NCI-H1694 treated with DMSO at 0.1 percent for 48 hours (cell line): Measurements from ENCODE around the gene LCTL.
"Not testable (repeated sequence)": the region's sequence is repeated elsewhere in the genome, so short reads cannot be mapped to it uniquely, and the experiment has no call there.

Experiments
- DNase-seq: peaks from one replicate; lab custom pipeline; 2025; lab: John Stamatoyannopoulos, UW

LCTL gene

DNA sequence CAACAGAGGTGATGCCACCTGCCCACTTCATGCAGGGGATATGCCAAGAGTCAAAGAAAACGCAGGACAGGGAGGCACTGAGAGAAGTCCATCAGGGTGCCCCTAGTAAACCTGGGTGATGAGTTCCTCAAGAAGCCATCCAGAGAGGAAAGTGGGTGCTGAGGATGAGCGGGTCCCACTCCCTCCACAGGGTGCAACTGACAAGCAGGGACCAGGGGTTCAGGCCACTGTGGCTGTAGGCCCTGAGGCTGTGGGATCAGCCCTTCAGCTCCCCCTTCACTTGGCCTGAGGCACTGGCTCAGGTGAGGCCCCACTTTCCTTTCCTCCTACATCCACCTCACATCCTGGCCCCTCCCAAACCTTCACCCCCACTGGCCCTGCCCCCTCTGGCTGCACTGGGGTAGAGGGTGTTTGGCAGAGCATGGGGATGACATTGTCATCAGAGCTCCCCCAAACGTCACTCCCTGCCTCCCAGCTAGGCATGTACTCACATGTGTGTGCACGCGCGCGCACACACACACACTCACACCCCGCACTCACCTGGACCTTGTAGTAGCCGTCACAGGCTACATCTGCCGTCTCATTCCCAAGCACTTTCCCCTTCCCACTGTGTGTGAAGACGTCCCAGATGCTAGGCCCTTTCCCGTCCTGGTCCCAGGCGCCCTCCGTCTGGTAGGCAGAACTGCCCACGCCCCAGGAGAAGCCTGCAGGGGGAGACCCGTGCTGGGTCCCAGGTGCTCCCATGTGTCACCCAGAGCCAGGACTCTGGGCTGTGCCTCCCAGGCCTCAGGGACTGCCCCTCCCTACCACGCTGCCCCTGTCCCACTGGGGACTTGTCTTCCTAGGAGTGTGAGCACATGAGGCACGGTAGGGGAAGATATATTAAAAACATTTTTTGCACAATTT, 1.4 kb downstream of the LCTL start:
- no peak for DNase-seq

DNA sequence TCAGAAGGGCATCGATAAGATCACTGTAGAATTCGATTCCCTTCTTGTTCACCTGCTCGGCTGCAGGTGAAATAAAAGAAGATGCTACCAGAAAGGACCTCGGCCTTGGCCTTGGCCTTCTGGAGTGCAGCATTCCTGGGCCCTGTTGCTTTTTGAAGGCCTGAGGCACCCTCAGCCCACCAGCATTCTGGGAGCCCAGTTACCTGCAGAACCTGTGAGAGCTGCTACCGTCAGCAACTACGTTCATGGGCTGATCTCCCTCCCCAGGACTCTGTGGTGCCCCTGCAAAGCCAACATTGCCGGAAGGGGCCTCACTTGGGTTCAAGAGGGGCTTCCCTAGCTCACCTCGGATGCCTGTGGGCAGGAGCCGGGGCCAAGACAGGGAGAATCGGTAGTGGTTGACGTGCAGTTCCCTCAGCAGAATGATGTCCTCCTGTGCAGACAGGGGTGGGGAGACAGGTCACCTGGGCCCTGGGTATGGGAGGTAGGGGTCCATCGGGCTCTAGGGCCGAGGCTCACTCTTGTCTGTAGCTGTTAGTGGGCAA, 2.2 kb downstream of the LCTL start:
- DNase-seq: no peak

DNA sequence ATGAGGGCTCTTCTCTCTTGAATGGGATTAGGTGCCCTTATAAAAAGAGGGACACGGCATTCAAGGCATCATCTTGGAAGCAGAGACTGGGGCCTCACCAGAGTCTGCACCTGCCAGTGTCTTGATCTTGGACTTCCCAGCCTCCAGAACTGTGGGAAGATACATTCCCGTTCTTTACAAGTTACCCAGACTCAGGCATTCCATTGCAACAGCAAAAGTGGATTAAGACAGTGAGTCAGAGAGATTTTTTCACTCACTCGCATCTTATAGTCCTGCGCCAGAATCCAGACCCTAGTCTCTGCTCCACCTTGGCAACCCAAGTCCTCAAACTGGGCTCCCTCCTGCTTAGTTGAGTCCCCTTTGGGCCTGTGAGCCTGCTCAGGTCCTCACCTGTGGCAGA, 2.7 kb downstream of the LCTL start:
- no peak for DNase-seq

DNA sequence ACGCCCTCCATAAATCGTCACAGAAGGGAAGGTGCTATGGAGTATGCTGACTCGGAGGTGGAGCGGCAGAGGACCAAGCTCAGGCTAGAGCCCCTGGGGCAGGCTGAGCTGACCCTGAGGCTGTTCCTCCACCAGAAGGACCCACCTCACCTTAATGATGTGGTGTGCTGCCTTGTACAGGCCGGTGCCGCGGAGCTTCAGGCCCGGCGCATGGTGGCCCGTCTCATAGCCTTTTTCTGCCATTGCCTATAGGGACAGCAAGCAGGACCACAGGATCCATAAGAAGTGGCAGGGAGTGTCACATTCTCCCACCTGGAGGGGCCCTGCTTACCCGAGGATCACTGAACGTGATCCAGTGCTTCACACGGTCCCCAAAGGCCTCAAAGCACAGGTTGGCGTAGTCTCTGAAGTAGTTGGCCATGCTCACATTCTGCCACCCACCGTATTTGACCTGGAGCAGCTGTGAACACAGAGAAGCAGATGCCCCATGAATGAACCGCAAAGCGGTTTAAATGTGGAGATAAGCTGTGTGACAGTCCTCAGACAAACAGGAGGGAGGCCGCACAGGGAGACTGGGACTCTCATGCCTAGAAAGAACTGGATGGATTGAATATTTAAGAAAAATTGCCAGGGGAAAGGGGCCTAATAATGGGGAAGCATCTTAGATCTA, 4.8 kb downstream of the LCTL start:
- no peak for DNase-seq

DNA sequence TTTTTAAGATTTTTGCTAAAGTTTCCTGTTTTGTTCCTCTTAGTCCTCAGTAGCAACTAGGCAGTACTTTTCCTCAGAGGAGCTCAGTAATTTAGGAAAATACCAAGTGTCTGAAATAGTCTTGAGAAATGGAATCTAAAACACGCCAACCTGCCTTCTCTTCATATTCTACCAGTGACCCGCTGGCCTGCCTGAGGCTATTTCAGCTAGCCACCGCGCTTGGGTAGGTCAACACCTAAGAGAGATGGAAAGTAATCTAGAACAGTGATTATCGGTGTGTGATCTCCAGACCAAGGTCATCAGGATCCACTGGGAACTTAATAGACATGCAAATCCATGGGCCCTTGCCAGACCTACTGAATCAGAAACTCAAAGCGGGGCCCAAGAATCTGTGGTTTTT, 7.5 kb downstream of the LCTL start:
- DNase-seq: no peak

DNA sequence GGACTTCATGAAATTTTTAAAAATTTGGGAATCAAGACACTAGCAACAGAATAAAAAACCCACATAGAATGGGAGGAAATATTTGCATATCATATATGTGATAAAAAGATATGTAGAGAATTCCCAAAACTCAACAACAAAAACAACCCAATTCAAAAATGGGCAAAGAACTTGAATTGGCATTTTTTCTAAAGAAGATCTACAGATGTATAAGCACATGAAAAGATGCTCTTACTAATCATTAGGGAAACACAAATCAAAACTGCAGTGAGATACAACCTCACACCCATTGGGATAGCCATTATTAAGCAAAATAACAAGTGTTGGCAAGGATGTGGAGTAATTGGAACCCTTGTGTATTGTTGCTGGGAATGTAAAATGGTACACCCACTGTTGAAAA, 10.1 kb downstream of the LCTL start:
- no peak for DNase-seq

DNA sequence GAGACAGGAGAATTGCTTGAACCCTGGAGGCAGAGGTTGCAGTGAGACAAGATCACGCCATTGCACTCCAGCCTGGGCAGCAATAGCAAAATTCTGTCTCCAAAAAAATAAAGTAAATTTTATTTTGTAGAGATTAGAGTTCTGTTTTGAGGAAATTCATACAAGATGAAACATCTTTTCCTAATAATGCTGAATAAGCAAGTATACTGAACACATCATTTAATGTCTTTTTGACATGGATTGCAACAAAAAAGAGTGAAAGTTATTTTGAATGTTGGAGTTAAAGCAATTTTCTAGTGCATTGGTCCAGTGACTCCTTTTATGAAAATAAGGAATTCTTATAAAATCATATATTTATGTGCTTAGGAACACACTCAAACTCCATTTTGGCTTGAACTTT, 20.5 kb downstream of the LCTL start:
- no peak for DNase-seq

DNA sequence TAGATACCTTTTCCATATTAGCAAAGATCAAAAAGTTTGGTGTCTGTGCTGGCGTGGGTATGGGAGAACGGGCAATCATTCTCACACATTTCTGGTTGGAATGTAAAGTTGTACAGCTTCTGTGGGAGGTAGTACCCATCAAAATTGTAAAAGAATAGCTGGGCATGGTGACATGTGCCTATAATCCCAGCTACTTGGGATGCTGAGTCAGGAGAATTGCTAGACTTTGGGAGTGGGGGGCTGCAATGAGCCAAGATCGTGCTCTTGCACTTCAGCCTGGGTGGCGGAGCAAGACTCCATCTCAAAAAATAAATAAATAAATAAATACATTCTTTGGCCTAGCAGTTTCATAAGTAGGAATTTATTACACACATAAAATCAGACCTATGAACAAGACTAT, 22.9 kb downstream of the LCTL start:
- no peak for DNase-seq

DNA sequence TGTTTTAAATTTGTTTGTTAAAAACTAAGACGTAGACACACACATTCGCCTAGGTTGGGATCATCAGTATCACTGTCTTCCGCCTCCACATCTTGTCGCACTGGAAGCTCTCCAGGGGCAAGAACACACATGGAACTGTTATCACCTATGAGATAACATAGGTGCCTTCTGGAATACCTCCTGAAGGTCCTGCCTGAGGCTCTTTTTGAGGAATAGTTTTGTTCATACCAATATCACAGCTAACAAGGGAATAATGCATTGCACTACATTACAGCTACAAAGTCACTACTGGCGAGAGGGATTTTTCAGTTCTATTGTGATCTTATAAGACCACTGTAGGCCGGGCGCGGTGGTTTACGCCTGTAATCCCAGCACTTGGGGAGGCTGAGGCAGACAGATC, 30.7 kb downstream of the LCTL start:
- no peak for DNase-seq

DNA sequence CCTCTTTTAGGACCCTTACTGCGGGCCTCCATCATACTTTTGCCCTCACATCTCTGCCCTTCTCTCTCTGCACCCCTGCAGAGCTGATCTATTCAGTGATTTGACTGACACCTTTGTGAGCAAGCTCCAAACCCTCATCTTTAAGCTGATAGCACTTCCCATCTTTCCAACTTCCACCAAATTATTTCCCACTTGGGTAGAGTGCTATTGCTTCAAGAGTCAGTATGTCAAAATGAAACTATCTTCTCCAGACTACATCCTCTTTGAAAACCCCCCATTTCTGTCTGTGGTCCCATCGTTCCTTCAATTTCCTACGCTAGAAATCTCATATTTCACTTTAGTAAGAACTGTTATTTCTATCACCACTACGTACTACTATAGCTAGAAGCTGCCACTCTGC, 41.0 kb downstream of the LCTL start:
- DNase-seq: no peak

DNA sequence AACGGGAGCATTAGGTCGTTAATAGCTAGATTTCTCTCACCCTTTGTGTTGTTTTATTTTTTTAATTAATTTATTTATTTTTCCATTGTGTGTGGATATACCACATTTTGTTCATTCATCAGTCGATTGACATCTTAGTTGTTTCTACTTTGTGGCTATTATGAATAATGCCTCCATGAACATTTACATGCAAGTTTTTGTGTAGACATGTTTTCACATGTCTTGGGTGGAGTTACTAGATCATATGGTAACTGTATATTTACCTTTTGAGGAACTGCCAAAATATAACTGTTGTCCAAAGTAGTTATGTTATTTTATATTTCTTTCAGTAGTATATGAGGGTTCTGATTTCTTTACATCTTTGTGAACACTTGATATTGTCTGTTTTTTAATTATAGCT, 41.9 kb downstream of the LCTL start:
- DNase-seq: no peak

DNA sequence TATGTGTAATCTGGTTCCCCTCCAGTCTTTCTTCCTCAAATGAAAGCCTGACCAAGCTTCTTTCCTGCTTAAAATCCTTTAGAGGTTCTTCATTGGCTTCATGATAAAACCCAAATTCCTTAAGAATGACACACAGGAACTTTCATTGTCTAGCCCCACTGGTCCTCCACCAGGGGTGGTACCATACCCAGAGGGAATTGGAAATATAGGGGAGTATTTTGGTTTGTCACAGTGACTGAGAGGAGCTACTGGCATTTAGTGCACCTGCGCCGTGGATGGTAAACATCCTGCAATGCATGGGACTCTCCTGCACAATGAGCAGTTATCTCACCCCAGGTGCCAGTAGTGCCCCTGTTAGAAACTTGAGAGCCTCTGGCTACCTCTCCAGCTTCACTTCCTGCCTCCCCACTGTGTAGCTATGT, 49.9 kb downstream of the LCTL start:
- no peak for DNase-seq

DNA sequence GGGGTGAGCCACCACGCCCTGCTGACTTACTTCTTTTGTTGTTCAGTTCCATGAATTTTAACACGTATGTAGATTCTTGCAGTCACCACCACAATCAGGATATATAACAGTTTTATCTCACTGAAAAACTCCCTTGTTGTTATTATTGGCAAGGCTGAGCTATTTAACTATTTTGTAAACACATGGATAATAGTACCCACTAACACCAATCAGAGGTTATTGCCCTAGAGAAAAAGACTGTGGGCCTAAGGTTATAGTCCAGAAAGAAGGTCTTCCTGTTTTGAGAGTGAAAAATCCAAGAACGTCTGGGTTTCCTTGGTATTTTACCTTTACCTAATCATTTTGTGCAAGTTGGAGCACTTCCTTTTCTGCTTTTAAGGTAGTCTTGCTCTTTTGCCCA, 51.2 kb downstream of the LCTL start:
- DNase-seq: no peak

DNA sequence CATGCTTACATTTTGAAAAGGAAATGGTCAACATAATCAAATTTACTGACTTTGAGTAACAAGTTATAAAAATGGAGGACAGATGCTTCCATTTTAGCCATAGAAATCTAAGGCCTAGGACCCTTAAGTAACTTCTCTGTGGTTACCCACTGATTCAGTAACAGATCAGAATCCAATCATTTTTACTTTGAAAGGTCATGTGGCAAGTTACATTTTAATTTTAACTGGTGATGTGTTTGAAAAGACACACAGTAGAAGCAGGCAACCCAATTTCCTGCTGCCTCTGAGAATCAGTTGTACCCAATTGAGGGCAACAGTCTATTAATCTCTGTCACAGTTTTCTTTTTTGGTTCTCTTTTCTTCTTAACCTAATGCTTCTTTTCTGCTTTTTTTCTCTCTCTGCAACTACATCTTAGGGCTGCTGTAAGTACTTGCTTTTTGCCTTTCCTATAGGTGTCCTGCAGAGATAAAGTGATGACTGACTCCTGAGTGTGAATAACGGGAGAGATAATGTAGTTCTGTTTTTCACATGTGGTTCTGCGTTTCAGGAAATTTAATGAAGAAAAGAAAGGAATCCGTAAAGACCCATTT, 57.4 kb downstream of the LCTL start:
- DNase-seq: no peak

DNA sequence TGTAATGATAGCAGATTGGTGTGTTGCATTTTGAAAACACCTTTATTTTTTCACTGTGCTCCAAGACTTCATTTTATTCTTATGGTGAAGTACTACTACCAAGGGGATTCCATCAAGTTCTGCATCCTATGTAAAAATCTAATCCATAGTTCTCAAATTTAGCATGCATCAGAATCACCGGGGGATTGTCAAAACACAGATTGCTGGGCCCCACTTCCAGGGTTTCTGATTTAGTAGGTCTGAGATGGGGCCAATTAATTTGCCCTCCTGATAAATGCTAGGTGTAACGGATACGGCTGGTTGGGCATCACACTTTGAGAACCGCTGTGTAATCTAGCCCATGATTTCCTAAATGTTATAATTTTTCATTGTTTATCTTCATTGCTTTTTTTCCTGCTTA, 60.0 kb downstream of the LCTL start:
- DNase-seq: no peak

DNA sequence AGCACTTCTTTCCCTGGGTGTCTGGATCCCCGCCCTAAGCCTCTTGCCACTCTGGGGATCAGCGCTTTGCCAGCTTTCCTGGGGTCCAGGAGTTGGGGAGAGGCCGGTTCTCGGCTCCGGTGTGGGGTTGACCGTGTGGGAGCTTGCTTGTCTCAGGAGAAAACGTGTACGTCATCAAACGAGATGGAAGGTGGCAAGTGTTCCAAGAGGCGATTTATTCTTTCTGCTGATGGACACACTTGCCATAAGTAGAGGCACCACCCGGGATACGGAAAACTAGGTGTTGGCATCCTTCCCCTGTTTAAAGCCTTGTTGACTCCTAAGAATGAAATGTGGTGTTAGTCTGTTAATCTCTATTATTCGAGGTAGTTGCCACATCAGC, 60.4 kb downstream of the LCTL start:
- no peak for DNase-seq

DNA sequence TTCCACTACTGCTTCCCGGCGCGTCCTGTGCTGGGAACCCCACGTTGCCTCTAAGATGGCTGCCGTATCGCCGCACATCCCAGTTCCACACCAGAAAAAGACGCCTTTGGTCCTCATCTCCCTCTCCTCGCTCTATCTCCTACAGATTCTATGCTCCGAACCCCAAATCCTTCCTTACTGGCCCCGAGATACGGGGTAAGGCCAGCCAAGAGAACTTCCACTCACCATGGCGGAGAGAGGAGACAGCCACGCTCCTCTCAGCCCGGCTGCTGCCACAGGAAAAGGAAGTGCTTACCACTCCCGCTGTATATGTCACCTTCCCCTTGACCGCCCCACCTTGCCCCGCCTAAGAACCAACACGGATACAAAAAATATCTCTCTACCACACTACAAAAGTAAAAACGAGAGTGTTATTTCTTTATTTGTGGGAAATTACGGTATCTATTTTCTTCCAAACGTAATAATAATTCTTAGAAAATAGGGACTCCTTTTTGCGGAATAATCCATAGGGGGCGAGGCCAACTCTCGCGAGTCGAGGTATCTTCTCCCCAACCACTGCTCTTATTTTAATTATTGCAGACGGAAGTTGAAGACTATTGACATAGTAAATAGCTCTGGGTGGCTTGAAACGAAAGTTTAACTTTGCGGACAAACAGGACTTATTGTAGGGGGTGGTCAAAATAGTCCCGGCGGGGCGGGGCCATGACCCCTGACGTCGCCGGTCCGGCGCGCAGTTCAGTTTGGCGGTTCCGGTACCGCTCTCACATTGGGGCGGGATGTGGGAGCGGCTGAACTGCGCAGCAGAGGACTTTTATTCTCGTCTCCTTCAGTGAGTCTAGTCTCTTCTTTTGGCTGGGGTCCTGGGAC, 61.0 kb downstream of the LCTL start, which contains the start of the genes RPL4 and ZWILCH:
TSS of gene RPL4 (minus strand) at position 293 of the 867 bp plus-strand sequence. CDS start at position 228, 65 bp downstream.
TSS of gene ZWILCH (plus strand) at position 764 of the 867 bp plus-strand sequence. CDS start at position 777, 13 bp downstream.
- DNase-seq: peak; percentile 57

DNA sequence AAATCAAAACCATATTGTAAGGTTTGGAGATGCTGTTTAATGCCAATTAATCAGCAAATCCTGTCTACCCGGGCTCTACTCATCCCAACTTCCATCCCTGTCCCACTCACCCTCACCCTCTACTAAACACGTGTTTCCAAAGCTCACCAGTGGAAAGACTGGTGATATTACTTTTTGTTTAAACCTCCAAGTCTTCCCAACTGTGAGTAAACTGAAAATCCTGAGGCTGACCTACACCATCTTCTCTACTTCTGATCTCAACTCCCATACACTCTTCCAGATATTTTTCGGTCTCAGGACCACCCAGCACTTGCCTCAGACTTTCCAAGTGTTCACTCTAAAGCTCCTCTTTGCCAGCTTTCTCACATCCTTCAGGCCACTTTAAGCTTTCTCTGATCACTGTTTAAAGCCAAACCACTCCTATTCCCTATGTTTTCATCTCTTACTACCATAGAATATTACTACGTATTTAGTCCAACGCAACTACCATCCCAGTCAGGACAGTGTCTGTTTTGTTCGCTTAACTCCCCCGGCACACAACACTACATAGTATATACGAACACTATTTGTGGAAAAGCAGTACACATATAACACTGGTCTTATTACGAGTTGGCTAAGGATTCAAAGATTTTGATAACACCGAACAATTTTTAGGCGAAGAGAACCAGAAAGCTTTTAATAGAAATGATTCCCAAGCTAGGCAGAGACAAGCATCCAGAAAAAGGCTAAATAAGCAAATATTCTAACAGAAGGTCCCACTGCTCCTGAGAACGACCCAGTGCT, 61.8 kb downstream of the LCTL start:
- no peak for DNase-seq

DNA sequence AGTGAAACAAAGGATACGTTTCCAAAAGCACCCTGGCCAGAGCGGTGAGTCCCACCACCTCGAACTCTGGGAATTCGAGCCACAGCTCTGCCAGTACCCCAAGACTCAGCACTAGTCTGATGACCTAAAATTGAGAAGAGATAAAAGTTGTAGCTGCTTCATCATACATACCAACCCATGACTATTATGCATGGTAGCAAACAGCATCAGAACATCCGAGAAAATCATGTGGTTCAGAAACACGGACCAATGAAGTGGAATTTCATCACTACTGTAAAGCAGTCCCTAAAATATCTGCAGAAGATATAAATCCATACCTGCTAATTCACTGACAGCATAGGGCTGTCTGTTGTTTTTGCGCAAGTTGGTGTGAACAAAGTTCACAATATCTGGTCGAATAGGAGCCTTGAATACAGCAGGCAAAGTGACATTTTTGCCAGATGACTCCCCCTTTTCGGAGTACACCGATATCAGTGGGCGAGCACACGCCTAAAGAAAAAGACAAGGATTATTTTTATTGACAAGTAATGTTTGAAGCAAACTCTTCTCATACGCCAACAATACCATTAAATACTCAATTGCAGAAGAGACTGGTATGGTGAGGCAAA, 62.7 kb downstream of the LCTL start:
- DNase-seq: not testable (repeated sequence)

DNA sequence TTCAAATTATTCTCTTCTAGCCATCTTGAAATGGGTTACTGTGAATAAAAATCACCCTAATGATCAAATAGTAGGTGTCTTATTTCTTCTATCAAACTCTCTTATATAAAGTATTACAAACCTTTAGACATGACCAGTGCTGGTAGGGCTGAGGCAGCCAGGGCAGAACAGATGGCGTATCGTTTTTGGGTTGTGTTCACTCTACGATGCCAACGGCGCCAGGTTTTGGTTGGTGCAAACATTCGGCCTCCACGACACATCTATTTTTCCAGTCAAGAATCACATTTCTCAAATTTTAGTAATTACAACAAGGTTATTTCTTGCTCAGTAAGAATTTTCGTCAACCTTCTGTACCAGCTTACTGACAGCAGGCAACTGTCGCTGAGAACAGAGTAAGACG, 63.3 kb downstream of the LCTL start:
- peak; percentile 16 for DNase-seq
